ENCODE data around the gene MRPL44.

- TF ChIP-seq, protein P1, sequence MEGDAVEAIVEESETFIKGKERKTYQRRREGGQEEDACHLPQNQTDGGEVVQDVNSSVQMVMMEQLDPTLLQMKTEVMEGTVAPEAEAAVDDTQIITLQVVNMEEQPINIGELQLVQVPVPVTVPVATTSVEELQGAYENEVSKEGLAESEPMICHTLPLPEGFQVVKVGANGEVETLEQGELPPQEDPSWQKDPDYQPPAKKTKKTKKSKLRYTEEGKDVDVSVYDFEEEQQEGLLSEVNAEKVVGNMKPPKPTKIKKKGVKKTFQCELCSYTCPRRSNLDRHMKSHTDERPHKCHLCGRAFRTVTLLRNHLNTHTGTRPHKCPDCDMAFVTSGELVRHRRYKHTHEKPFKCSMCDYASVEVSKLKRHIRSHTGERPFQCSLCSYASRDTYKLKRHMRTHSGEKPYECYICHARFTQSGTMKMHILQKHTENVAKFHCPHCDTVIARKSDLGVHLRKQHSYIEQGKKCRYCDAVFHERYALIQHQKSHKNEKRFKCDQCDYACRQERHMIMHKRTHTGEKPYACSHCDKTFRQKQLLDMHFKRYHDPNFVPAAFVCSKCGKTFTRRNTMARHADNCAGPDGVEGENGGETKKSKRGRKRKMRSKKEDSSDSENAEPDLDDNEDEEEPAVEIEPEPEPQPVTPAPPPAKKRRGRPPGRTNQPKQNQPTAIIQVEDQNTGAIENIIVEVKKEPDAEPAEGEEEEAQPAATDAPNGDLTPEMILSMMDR (conservative IDR thresholded peaks at IDR 0.05; ENCODE audit: low read length) = no peak
- TF ChIP-seq EZH2phosphoT487 (IDR thresholded peaks at IDR 0.05; ENCODE audit: borderline replicate concordance) = no peak
These were observed 51.5 kb downstream of the MRPL44 start for GRCh38 chr2:224008702-224009261.
